ENCODE results near the gene THRA.

DNA sequence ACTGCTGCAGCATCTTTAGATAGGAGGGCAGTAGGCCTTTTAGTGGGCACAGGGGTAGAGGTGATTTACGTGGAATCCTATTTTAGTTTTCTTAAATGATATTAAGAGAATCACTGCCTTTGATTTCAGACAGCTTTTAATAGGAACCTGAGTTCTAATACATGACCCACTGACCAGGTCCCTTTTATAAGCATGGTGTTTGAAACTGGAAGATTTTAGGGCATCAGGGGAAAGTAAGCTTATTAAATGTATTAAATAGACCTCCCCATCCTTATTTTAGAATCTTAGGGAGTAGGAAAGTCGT is 61.0 kb downstream of the THRA start:
- TF ChIP-seq, protein P1, sequence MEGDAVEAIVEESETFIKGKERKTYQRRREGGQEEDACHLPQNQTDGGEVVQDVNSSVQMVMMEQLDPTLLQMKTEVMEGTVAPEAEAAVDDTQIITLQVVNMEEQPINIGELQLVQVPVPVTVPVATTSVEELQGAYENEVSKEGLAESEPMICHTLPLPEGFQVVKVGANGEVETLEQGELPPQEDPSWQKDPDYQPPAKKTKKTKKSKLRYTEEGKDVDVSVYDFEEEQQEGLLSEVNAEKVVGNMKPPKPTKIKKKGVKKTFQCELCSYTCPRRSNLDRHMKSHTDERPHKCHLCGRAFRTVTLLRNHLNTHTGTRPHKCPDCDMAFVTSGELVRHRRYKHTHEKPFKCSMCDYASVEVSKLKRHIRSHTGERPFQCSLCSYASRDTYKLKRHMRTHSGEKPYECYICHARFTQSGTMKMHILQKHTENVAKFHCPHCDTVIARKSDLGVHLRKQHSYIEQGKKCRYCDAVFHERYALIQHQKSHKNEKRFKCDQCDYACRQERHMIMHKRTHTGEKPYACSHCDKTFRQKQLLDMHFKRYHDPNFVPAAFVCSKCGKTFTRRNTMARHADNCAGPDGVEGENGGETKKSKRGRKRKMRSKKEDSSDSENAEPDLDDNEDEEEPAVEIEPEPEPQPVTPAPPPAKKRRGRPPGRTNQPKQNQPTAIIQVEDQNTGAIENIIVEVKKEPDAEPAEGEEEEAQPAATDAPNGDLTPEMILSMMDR (conservative IDR thresholded peaks at IDR 0.05): no peak
- TF ChIP-seq EZH2 (IDR thresholded peaks at IDR 0.05; ENCODE audit: low read depth): no peak
